B cell (primary cell): ENCODE results near the gene ODF2. TPM values are rescaled to one million over a fixed set of nuclear protein-coding genes. Genes with fewer than 3 reads are reported as not detected.
"Not testable (repeated sequence)": the region's sequence is repeated elsewhere in the genome, so short reads cannot be mapped to it uniquely, and the experiment has no call there.

Experiments used
- ATAC-seq: fragments of 200-7000 bp; cut with Tn5 transposase; one replicate; pipeline ENCODE4 v1.10.0; 2021; ENCODE audit warnings: low read depth, mild to moderate bottlenecking, moderate number of reproducible peaks, moderate library complexity
- CTCF ChIA-PET: fragments of 350-600 bp; sonication (Branson Sonifier 250); formaldehyde crosslinking; loops from one replicate; lab custom pipeline; 2021; ENCODE audit warnings: antibody characterized with exemption, inconsistent platforms; lab: Charles Lee
- POLR2A ChIA-PET: fragments of 350-600 bp; sonication (Branson Sonifier 250); formaldehyde crosslinking; loops from one replicate; lab custom pipeline; 2021; ENCODE audit warnings: antibody characterized with exemption; lab: Charles Lee
- DNase-seq: peaks from one replicate; pipeline ENCODE4 v3.0.0; 2013
- H2AFZ ChIP-seq: 2 replicates; pipeline ENCODE4 v1.6.1; 2012; ENCODE audit warnings: mild to moderate bottlenecking, low read depth, low read length; ENCODE audit not compliant: insufficient read depth, poor library complexity, severe bottlenecking
- H3K27ac ChIP-seq, 2 donors: 1 replicate in 1 of 2; 2 replicates in 1 of 2; pipeline ENCODE4 v1.5.1; 2012 to 2013; ENCODE audit warnings: low read length in 2 of 2, mild to moderate bottlenecking in 2 of 2, moderate library complexity in 1 of 2
- H3K27me3 ChIP-seq, 4 experiments: fragments of 200-600 bp in 1 of 4; sonication (generic) in 1 of 4; replicated peaks in 1 of 4; 1 replicate in 2 of 4; 2 replicates in 2 of 4; pipeline versions ENCODE4 v1.6.1 to v1.7.0; 2013 to 2016; ENCODE audit warnings: low read length in 3 of 4, mild to moderate bottlenecking in 2 of 4, mixed read lengths in 1 of 4, moderate library complexity in 1 of 4; ENCODE audit not compliant: insufficient read depth in 4 of 4, control insufficient read depth in 3 of 4; ENCODE audit errors: control extremely low read depth in 1 of 4
- H3K36me3 ChIP-seq, 2 experiments: replicated peaks in 1 of 2; 1 replicate in 1 of 2; 2 replicates in 1 of 2; pipeline versions ENCODE4 v1.6.1 to v1.7.1; 2013; ENCODE audit warnings: low read length in 1 of 2; ENCODE audit not compliant: insufficient read depth in 2 of 2, control insufficient read depth in 1 of 2; ENCODE audit errors: control extremely low read depth in 1 of 2, extremely low read depth in 1 of 2
- H3K4me1 ChIP-seq, 2 donors: fragments of 200-600 bp in 1 of 2; sonication (generic) in 1 of 2; 1 replicate in 1 of 2; 2 replicates in 1 of 2; pipeline versions ENCODE4 v1.5.1 to v1.6.1; 2013 to 2017; ENCODE audit warnings: low read length in 2 of 2; ENCODE audit not compliant: control insufficient read depth in 2 of 2, insufficient read depth in 2 of 2
- H3K4me2 ChIP-seq: replicated peaks from 2 replicates; pipeline ENCODE3; 2012; ENCODE audit warnings: mild to moderate bottlenecking, low read depth, low read length; ENCODE audit not compliant: poor library complexity, severe bottlenecking
- H3K4me3 ChIP-seq, 5 experiments: fragments of 200-600 bp in 1 of 5; sonication (generic) in 1 of 5; 1 replicate in 3 of 5; 2 replicates in 2 of 5; pipeline versions ENCODE4 v1.5.1 to v1.7.0; 2011 to 2016; ENCODE audit warnings: low read length in 4 of 5, mild to moderate bottlenecking in 4 of 5, low read depth in 2 of 5, control low read depth in 1 of 5, moderate library complexity in 1 of 5; ENCODE audit not compliant: insufficient read depth in 1 of 5; ENCODE audit errors: control extremely low read depth in 1 of 5, extremely low read depth in 1 of 5
- H3K79me2 ChIP-seq: fragments of 200-600 bp; sonication (generic); one replicate; pipeline ENCODE4 v1.6.0; 2016; ENCODE audit warnings: low read length; ENCODE audit not compliant: control insufficient read depth, insufficient read depth
- H3K9ac ChIP-seq: fragments of 200-600 bp; sonication (generic); 2 replicates; pipeline ENCODE4 v1.6.1; 2017; ENCODE audit warnings: mild to moderate bottlenecking, low read length, moderate library complexity
- H3K9me3 ChIP-seq, 3 donors: one replicate each; pipeline versions ENCODE4 v1.6.1 to v1.7.1; 2013; ENCODE audit warnings: low read length in 2 of 3; ENCODE audit not compliant: control insufficient read depth in 2 of 3, insufficient read depth in 1 of 3; ENCODE audit errors: control extremely low read depth in 1 of 3
- H4K20me1 ChIP-seq: 2 replicates; pipeline ENCODE4 v1.6.0; 2012; ENCODE audit warnings: mild to moderate bottlenecking, low read length; ENCODE audit not compliant: insufficient read depth, control insufficient read depth, poor library complexity, severe bottlenecking
- H3K27ac Mint-ChIP-seq: one replicate; pipeline ENCODE4 v1.8.0; 2021; ENCODE audit warnings: mixed read lengths
- H3K27me3 Mint-ChIP-seq: one replicate; pipeline ENCODE4 v1.8.0; 2021; ENCODE audit warnings: mixed read lengths
- H3K4me1 Mint-ChIP-seq: one replicate; pipeline ENCODE4 v1.8.0; 2021; ENCODE audit warnings: mixed read lengths
- H3K4me3 Mint-ChIP-seq: one replicate; pipeline ENCODE4 v1.8.0; 2021; ENCODE audit warnings: mixed read lengths
- H3K9me3 Mint-ChIP-seq: one replicate; pipeline ENCODE4 v1.8.0; 2022; ENCODE audit warnings: mixed read lengths; ENCODE audit not compliant: insufficient read depth
- EZH2 ChIP-seq: IDR thresholded peaks from 2 replicates; pipeline ENCODE4 v1.6.1; 2012; ENCODE audit warnings: borderline replicate concordance, low read depth, mild to moderate bottlenecking, moderate library complexity, low read length; ENCODE audit not compliant: insufficient read depth, poor library complexity, severe bottlenecking
- WGBS: methylation state at CpG from one replicate; pipeline ENCODE4 v1.1.5; 2013; ENCODE audit warnings: missing lambda C conversion rate; ENCODE audit not compliant: insufficient coverage; 5-methylcytosine and 5-hydroxymethylcytosine counted together
- intact Hi-C: fragments of 100-400 bp; cut with micrococcal nuclease; formaldehyde crosslinking; loops from one replicate; pipeline ENCODE4 v1.10.0; 2022
- polyA plus RNA-seq: library from polyadenylated mRNA; depleted of rRNA; stranded (reverse); fragments of >200 nt; gene quantifications from 2 replicates; pipeline ENCODE4 v1.2.3, GENCODE V29; 2012
- total RNA-seq, 2 donors: library from RNA; stranded (reverse); fragments of 120-200 nt in 1 of 2; gene quantifications; 1 replicate in 1 of 2; 2 replicates in 1 of 2; pipeline versions ENCODE4 v1.2.3 to v1.2.4, GENCODE V29; 2013 to 2022
- TF ChIP-seq, protein P1 (sequence below): fragments of 200-600 bp; IDR thresholded peaks from one replicate; pipeline ENCODE4 v1.8.0; 2022; ENCODE audit warnings: antibody characterized with exemption, mild to moderate bottlenecking

The ODF2 gene
- total and polyA plus RNA-seq, 2 donors (not counting 1 experiment from before 2014, with no cell fraction given): 30.1 to 42.9 TPM

DNA sequence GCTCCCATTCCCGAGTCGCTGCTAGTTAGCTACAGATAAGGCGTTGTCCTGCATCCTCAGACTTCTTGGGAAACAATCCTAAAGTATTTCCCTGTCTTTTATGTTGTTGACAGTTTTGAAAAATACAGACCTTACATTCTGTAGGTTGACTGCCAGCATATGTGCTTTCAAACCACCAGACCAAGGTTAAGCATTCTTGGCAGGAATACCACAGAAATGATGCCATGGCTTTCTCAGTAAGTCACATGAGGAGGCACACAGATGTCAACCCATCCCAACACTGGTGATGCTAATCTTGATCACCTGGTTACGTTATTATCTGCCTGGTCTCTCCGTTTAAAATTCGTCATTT is 49.6 kb downstream of the ODF2 start:
- POLR2A ChIA-PET: no interaction called here
- Mint-ChIP-seq H3K27ac (peak overlapping the region; percentile 99), H3K4me3 (peak overlapping the region; percentile 100), H3K27me3 (no peaks in the 10 kb centered on the region), H3K4me1 (peaks cover 23% of the 10 kb centered on the region), H3K9me3 (no peaks in the 10 kb centered on the region)
- Histone ChIP-seq H3K9me3 (no peaks in the 10 kb centered on the region), H3K4me2 (peak overlapping the region; percentile 71), H3K36me3 (peaks cover 2 to 19% of the 10 kb centered on the region in 2 experiments), H4K20me1 (peaks cover 9% of the 10 kb centered on the region), H3K9ac (peak overlapping the region; percentile 87), H3K4me1 (peaks cover 8 to 13% of the 10 kb centered on the region in 2 donors), H2AFZ (peak overlapping the region; percentile 96), H3K79me2 (peaks cover 46% of the 10 kb centered on the region), H3K4me3 (peak overlapping the region; percentile 85 to 97 (median 87)), H3K27me3 (no peaks in the 10 kb centered on the region), H3K27ac (peak overlapping the region in 1 of 2 donors; percentile 80)
- no peak for ATAC-seq
- intact Hi-C loops: loop anchor here (1.0 to 2.0 kb wide), 2 partner anchors 67 to 575 kb away; partner anchors contain the start of gene DOLPP1
- no peak for DNase-seq
- TF ChIP-seq, protein P1, sequence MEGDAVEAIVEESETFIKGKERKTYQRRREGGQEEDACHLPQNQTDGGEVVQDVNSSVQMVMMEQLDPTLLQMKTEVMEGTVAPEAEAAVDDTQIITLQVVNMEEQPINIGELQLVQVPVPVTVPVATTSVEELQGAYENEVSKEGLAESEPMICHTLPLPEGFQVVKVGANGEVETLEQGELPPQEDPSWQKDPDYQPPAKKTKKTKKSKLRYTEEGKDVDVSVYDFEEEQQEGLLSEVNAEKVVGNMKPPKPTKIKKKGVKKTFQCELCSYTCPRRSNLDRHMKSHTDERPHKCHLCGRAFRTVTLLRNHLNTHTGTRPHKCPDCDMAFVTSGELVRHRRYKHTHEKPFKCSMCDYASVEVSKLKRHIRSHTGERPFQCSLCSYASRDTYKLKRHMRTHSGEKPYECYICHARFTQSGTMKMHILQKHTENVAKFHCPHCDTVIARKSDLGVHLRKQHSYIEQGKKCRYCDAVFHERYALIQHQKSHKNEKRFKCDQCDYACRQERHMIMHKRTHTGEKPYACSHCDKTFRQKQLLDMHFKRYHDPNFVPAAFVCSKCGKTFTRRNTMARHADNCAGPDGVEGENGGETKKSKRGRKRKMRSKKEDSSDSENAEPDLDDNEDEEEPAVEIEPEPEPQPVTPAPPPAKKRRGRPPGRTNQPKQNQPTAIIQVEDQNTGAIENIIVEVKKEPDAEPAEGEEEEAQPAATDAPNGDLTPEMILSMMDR: no peak
- TF ChIP-seq EZH2: no peak
- no CpG with 5 or more reads among the region's 6 CpGs for WGBS
- CTCF ChIA-PET: interaction anchor here (0.9 to 1.8 kb wide), 4 partner anchors 66 to 313 kb away, joined by 3 to 6 read pairs (median 4); partner anchors contain the start of gene ENDOG

DNA sequence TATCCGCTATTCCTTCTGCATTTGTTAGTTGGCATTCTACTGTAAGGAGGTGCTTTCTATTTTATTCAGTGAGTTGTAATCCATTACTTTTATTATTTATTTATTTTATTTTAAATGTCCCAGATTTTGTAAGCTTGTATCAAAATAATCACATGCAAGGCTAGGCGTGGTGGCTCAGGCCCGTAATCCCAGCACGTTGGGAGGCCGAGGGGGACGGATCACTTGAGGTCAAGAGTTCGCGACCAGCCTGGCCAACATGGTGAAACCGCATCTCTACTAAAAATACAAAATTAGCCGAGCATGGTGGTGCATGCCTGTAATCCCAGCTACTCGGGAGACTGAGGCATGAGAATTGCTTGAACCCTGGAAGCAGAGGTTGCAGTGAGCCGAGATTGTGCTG is 50.1 kb downstream of the ODF2 start:
- H3K4me1 Mint-ChIP-seq: peaks cover 23% of the 10 kb centered on the region
- H2AFZ ChIP-seq, H3K27me3 ChIP-seq, H3K9ac ChIP-seq, H3K9me3 Mint-ChIP-seq, H4K20me1 ChIP-seq, ATAC-seq, H3K4me3 ChIP-seq, POLR2A ChIA-PET, H3K9me3 ChIP-seq, H3K27ac ChIP-seq, H3K27me3 Mint-ChIP-seq, DNase-seq: not testable (repeated sequence)
- peak overlapping the region; percentile 100 for H3K4me3 Mint-ChIP-seq
- H3K4me2 ChIP-seq: peak overlapping the region; percentile 71
- peaks cover 51% of the 10 kb centered on the region for H3K79me2 ChIP-seq
- intact Hi-C loops: loop anchor here (1.0 to 2.0 kb wide), 2 partner anchors 68 to 575 kb away; partner anchors contain the start of gene DOLPP1
- WGBS: 98% methylated on average over 8 of the region's 12 CpGs
- peaks cover 8 to 13% of the 10 kb centered on the region in 2 donors for H3K4me1 ChIP-seq
- CTCF ChIA-PET: interaction anchor here (1.0 kb wide), 1 partner anchor 313 kb away, joined by 3 read pairs; the partner anchor contains the start of gene ENDOG
- peak overlapping the region; percentile 43 for H3K27ac Mint-ChIP-seq
- peaks cover 2 to 17% of the 10 kb centered on the region in 2 experiments for H3K36me3 ChIP-seq
